Astrocyte of the spinal cord (primary cell): ENCODE data around the gene ZNF445.
"Not testable (repeated sequence)": the region's sequence is repeated elsewhere in the genome, so short reads cannot be mapped to it uniquely, and the experiment has no call there.

Experiments
- DNase-seq: peaks from one replicate; pipeline ENCODE4 v3.0.0; 2011; ENCODE audit warnings: low read depth, low spot score
- H3K4me3 ChIP-seq: 2 replicates; pipeline ENCODE4 v1.5.1; 2011; ENCODE audit warnings: low read depth, mild to moderate bottlenecking, low read length, moderate library complexity
- in situ Hi-C: cut with HindIII; loops from 2 replicates; pipeline ENCODE4 v1.10.0; 2017; ENCODE audit warnings: low sequenced_read_pairs
- TF ChIP-seq, protein P1 (sequence below): IDR thresholded peaks from 2 replicates; pipeline ENCODE4 v1.5.1; 2012; ENCODE audit warnings: low read depth, mild to moderate bottlenecking, low read length, inconsistent platforms

Gene ZNF445

DNA sequence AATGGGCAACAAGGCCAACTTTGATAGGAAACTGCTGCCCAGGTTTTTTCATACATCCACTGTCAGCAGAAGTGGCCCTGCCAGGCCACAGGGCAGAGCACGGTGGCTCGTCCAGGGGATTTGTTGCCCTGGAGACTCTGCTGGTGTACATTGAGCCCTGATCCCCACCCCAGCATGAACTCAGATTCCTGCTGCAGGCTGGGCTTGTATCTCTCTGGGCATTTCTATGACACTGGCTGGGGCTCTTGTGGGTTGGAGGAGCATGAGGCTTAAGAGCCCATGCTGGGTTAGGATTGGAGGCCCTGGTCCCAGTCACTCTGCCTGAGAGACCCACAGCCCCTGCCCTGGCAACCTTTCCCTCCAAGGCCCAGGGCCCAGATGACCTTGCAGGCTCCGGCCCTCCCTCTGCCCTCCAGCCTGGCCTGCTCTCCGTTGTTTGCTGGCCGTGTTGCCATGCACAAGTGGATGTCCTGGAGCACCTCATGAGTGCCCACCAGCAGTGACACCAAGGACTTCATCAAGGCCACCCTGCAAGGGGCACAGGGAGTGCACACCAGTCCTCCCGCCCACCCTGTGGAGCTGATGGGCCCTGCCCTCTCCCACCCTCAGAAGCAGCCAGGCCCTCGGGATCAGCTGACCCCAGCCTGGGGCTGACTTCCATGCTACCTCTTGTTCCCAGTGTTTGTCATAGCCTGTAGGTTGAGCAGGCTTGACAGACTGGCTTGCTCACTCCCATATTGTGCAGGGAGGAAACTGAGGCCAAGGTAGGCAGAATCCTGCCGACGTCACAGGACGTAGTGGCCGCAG, 58.2 kb downstream of the ZNF445 start:
- in situ Hi-C loops: no loop called here
- DNase-seq: no peak
- H3K4me3 ChIP-seq: no peak overlapping the region
- TF ChIP-seq, protein P1, sequence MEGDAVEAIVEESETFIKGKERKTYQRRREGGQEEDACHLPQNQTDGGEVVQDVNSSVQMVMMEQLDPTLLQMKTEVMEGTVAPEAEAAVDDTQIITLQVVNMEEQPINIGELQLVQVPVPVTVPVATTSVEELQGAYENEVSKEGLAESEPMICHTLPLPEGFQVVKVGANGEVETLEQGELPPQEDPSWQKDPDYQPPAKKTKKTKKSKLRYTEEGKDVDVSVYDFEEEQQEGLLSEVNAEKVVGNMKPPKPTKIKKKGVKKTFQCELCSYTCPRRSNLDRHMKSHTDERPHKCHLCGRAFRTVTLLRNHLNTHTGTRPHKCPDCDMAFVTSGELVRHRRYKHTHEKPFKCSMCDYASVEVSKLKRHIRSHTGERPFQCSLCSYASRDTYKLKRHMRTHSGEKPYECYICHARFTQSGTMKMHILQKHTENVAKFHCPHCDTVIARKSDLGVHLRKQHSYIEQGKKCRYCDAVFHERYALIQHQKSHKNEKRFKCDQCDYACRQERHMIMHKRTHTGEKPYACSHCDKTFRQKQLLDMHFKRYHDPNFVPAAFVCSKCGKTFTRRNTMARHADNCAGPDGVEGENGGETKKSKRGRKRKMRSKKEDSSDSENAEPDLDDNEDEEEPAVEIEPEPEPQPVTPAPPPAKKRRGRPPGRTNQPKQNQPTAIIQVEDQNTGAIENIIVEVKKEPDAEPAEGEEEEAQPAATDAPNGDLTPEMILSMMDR: no peak

DNA sequence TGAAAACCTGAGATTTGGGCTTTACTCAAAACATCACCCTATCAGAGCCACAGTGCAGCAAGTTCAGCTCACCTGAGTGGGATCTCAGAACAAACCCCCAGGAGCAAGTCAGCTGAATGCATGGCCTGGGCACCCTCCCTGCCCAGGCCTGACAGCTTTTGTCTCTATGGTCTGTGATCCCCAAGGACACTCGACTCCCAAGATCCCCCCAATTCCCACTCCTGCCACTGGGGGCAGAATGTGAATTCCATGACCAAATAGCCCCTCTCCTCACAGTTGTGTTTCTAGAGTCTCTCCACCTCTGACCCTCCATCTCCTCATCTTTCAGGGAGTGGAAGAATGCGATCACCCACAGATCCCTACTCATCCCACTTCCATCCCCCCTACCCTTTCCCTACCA, 58.9 kb downstream of the ZNF445 start:
- no peak overlapping the region for H3K4me3 ChIP-seq
- DNase-seq: no peak
- in situ Hi-C loops: no loop called here
- TF ChIP-seq, protein P1: peak; percentile 37

DNA sequence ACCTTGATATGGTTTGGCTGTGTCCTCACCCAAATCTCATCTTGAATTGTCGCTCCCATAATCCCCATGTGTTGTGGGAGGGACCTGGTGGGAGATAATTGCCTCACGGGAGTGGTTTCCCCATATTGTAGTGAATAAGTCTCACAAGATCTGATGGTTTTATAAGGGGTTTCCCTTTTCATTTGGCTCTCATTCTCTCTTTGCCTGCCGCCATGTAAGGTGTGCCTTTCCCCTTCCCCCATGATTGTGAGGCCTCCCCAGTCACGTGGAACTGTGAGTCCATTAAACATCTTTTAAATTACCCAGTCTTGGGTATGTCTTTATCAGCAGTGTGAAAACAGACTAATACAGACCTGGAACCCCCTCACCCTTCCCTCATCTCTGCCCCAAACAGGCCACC, 59.4 kb downstream of the ZNF445 start:
- H3K4me3 ChIP-seq, in situ Hi-C loops, DNase-seq: not testable (repeated sequence)

DNA sequence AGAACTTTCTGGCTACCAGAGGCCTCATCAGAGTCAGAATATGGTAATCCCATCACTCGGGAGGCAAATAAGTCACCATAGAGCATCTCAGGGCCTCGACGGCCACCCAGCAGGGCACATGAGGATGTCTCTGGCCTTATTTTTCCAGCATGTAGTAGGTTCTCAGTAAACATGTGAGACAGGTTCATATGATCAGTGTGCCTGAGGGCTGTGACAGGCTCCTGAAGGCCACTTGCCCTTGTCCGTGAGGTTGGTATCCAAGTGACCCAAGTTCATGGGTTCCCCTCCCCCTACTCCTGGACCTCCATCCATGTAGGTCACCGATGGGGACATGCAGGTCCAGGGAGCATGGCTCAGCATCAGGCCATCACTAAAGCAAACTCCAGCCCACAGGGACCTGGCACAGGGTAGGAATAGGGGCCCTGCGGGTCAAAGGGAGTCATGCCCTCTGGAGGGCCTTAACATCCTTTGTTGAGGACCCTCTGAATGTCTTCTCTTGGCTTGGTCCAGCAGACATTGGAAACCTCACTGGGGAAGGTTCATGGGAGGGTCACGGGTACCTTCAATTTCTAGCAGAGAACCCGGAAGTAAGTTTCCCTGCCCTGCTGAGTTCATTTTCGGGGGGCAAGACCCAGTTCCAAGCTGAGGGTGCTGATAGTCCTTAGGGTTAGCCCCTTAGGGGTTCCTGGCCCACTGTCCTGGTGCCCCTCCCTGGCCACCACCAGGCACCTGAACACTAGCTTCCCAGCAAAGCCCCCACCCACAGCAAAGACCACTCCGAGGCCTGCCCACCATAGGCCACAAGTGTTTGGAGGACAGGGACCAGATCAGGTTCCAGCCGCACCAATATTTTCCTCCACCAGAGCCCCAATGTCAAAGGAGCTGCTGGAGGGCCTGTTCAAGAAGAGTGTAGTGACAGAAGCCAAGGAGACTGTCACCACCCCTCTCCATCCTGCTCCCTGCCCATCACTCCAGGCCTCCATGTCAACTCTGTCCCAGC, 61.1 kb downstream of the ZNF445 start:
- no peak overlapping the region for H3K4me3 ChIP-seq
- in situ Hi-C loops: no loop called here
- TF ChIP-seq, protein P1: no peak
- DNase-seq: no peak

DNA sequence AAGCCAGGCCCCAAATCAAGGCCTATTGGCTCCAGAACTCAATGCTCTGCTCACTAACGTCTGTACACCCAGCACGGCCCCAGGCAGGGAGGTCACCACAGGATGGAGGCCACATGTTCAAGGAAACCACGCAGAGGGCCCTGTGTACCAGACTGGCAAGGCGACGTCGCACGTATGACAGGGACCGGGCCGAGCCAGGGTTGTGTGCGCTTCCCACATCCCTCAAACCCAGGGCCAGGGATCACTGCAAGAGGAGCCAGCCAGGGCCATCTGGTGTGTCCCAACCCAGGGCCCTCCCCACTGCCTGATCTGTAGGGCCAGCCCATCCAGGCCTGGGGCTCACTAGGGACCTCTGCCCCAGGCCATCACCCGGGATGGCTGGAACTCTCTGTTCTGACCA, 62.0 kb downstream of the ZNF445 start:
- in situ Hi-C loops: no loop called here
- TF ChIP-seq, protein P1: no peak
- H3K4me3 ChIP-seq: no peak overlapping the region
- no peak for DNase-seq

DNA sequence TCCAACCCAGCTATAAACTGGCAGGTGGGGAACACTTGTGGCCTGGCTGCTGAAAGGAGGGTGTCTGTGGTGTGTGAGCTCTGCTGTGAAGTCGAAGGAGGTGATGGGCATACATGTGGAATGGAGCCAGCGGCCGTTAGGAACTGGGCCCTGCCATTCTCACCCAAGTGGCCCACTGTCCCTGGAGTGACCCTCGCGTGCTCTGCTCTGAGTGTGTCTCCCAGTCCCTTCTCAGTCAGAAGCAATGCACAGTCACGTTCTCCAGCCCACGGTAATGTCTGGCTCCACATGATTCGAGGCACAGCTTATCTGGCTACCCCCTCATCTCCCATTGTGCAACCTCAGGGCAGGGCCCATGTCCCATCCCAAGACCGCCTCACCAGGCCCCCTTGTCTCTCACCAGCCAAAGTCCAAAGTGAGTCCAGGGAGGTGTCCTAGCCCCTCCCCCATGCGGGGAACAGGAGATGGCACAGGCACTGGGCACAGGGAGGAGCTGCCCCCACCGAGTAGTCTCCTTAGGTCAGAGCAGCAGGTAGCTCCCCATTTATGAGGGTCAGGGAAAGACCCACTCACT, 62.9 kb downstream of the ZNF445 start:
- in situ Hi-C loops: no loop called here
- TF ChIP-seq, protein P1: no peak
- no peak overlapping the region for H3K4me3 ChIP-seq
- DNase-seq: no peak
